ENCODE results near the gene SRD5A1.
"Not testable (repeated sequence)": the region's sequence is repeated elsewhere in the genome, so short reads cannot be mapped to it uniquely, and the experiment has no call there.

SRD5A1 gene

DNA sequence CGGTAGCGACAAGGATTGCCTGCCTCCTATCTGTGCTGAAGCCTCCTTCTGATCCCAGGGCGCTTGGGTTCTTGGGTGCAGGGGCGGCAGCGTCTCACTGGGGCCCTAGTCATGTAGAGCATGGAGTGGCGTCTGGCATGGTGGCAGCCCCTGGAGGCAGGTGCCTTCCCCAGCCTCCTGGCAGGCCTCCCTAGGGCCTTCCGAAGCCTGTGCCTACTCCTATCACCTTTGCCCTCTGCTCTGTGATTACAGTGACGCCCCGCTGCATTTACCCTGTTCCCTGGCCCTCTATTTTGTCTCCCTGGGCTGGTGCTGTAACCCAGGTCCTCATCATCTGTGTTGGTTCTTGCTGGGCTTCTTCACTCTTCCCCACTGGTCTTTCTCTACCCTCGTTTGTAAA, 3.8 kb downstream of the SRD5A1 start:
- no peak for DNase-seq (ENCODE audit: extremely low read depth, low read depth)
- no peak overlapping the region for H3K4me3 ChIP-seq (replicated peaks; ENCODE audit: low read depth, low read length)
- TF ChIP-seq, protein P1, sequence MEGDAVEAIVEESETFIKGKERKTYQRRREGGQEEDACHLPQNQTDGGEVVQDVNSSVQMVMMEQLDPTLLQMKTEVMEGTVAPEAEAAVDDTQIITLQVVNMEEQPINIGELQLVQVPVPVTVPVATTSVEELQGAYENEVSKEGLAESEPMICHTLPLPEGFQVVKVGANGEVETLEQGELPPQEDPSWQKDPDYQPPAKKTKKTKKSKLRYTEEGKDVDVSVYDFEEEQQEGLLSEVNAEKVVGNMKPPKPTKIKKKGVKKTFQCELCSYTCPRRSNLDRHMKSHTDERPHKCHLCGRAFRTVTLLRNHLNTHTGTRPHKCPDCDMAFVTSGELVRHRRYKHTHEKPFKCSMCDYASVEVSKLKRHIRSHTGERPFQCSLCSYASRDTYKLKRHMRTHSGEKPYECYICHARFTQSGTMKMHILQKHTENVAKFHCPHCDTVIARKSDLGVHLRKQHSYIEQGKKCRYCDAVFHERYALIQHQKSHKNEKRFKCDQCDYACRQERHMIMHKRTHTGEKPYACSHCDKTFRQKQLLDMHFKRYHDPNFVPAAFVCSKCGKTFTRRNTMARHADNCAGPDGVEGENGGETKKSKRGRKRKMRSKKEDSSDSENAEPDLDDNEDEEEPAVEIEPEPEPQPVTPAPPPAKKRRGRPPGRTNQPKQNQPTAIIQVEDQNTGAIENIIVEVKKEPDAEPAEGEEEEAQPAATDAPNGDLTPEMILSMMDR (IDR thresholded peaks at IDR 0.05; ENCODE audit: low read depth, low read length, missing control alignments), result no peak

DNA sequence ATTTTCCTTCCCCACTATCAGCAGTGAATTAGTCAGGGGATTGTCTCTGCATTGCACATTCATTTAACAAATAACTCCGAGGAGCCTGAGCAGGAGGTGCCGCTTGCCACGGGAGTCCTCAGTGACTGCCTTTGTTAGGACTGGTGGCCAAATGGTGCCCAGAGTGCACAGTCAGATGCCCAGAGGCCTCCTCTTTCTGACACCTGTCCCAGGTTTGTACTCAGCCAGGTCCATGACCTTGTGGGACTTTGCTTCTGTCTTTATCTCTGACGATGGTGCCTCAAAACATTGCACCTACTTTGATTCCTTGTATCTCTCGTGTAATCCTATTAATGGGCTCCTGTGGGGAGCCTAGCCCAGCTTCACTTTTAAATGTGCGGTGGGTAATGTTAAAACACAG, 4.3 kb downstream of the SRD5A1 start:
- no peak for DNase-seq (ENCODE audit: extremely low read depth, low read depth)
- TF ChIP-seq, protein P1 (IDR thresholded peaks at IDR 0.05; ENCODE audit: low read depth, low read length, missing control alignments), result no peak

DNA sequence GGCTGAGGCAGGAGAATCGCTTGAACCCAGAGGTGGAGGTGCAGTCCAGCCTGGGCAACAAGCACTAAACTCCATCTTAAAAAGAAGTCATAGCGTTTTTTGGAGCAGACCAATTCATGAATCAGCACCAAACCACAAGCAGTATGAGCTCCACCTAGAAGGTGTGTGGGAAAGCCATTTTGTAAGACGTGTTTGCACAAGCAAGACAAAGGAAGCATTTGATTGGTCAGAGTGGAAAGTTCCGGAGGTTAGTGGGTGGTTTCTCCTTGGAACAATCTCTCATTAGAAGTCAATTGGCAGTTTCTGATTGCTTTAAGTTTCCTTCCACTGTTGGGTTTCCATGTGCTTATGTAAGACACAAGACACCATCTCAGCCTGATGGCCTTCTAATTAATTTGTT, 5.0 kb downstream of the SRD5A1 start:
- TF ChIP-seq, protein P1 (IDR thresholded peaks at IDR 0.05; ENCODE audit: low read depth, low read length, missing control alignments), result no peak
- DNase-seq (ENCODE audit: extremely low read depth, low read depth), result no peak
- no peak overlapping the region for H3K4me3 ChIP-seq (replicated peaks; ENCODE audit: low read depth, low read length)

More for the DNA sequence above, 4.3 kb downstream of the SRD5A1 start:
- H3K4me3 ChIP-seq (replicated peaks; ENCODE audit: low read depth, low read length), result no peak overlapping the region

DNA sequence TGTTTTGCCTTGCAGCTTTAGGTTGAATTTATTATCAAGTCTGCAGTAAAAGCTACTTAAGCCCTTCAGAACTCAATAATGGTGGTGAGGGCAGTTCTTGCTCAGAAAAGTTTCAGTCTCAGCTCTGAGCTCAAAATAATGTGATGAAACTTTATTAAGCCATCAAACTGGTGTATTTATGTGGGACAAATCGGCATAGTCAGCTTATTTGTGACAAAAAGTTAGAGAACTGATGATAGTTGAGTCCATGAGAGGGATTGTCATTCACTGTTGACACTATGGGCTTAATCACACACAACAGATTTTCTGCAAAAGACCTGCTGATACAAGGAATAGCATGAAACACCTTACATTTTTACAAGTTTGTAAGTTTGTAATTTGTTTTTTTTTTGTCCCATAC, 9.4 kb downstream of the SRD5A1 start:
- TF ChIP-seq, protein P1 (IDR thresholded peaks at IDR 0.05; ENCODE audit: low read depth, low read length, missing control alignments), result no peak
- no peak overlapping the region for H3K4me3 ChIP-seq (replicated peaks; ENCODE audit: low read depth, low read length)
- no peak for DNase-seq (ENCODE audit: extremely low read depth, low read depth)

DNA sequence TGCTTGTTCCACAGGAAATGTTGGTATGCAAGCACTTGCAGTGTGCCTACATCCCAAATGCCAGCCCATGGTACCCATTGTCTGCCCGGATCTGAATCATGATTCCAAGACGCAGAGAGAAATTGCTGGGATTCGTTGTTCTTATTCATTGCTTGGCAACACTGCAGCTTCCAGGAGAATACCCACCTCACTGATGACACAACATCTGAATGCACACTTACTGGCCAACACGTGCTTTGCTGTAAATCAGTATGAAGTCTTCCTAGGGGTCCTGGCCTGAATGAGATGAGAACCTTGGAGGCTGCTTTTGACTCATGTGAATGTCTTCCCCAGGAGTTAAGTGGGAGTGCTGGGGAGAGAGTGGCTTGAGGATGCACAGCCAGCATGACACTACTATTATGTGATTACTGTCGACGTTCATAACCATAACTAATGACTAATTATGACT, 11.6 kb downstream of the SRD5A1 start:
- no peak for DNase-seq (ENCODE audit: extremely low read depth, low read depth)
- H3K4me3 ChIP-seq (replicated peaks; ENCODE audit: low read depth, low read length), result no peak overlapping the region
- TF ChIP-seq, protein P1 (IDR thresholded peaks at IDR 0.05; ENCODE audit: low read depth, low read length, missing control alignments), result no peak

DNA sequence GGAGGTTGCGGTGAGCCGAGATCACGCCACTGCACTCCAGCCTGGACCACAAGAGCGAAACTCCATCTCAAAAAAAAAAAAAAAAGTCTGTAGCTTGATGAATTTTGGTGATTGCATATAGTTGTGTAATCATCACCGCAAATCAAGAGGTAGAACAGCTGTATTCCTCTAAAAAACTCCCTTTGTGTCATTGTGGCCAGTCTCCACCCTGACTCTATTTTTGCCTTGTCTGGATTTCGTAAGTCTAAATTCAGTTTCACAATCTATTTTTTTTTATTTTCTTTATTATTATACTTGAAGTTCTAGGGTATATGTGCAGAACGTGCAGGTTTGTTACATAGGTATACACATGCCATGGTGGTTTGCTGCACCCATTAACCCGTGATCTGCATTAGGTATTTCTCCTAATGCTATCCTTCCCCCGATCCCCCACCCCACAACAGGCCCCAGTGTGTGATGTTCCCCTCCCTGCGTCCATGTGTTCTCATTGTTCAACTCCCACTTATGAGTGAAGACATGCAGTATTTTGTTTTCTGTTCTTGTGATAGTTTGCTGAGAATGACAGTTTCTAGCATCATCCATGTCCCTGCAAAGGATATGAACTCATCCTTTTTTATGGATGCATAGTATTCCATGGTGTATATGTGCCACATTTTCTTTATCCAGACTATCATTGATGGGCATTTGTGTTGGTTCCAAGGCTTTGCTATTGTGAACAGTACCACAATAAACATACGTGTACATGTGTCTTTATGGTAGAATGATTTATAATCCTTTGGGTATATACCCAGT, 12.5 kb downstream of the SRD5A1 start:
- DNase-seq (ENCODE audit: extremely low read depth, low read depth); H3K4me3 ChIP-seq (replicated peaks; ENCODE audit: low read depth, low read length): not testable (repeated sequence)

DNA sequence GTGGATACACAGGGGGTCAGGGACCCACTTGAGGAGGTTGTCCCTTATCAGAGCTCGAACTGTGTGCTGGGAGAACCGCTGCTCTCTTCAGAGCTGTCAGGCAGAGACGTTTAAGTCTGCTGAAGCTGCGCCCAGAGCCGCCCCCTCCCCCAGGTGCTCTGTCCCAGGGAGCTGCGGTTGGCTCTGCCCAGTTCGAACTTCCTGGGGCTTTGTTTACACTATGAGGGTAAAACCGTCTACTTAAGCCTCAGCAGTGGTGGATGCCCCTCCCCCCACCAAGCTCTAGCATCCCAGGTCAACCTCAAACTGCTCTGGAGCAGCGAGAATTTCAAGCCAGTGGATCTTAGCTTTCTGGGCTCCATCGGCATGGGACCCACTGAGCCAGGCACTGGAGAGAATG, 15.9 kb downstream of the SRD5A1 start:
- TF ChIP-seq, protein P1 (IDR thresholded peaks at IDR 0.05; ENCODE audit: low read depth, low read length, missing control alignments), result no peak
- no peak for DNase-seq (ENCODE audit: extremely low read depth, low read depth)
- H3K4me3 ChIP-seq (replicated peaks; ENCODE audit: low read depth, low read length), result no peak overlapping the region

All from HFF-Myc (cell line).